IMR-90 (cell line): ENCODE measurements around the gene JMY.

Source experiments
- BHLHE40 ChIP-seq: fragments of 150-350 bp; IDR thresholded peaks from 2 replicates; pipeline ENCODE4 v1.6.1; 2016; ENCODE audit warnings: mild to moderate bottlenecking, low read depth, low read length
- CEBPB ChIP-seq: IDR thresholded peaks from 2 replicates; pipeline ENCODE4 v1.6.1; 2012; ENCODE audit warnings: low read depth, low read length, improper control_type of control experiment
- CTCF ChIP-seq: conservative IDR thresholded peaks from 2 replicates; pipeline ENCODE4 v1.5.1; 2012; ENCODE audit warnings: mild to moderate bottlenecking, low read depth, low read length, improper control_type of control experiment
- FOS ChIP-seq: fragments of 150-350 bp; IDR thresholded peaks from 2 replicates; pipeline ENCODE4 v1.6.1; 2016; ENCODE audit warnings: low read depth, low read length
- MAFK ChIP-seq: IDR thresholded peaks from 2 replicates; pipeline ENCODE4 v1.6.1; 2012; ENCODE audit warnings: low read depth, low read length, improper control_type of control experiment
- MXI1 ChIP-seq: IDR thresholded peaks from 2 replicates; pipeline ENCODE4 v1.6.1; 2012; ENCODE audit warnings: low read depth, mild to moderate bottlenecking, low read length, moderate library complexity, borderline replicate concordance
- NFE2L2 ChIP-seq: fragments of 150-350 bp; IDR thresholded peaks from 2 replicates; pipeline ENCODE4 v1.6.1; 2016; ENCODE audit warnings: low read depth, mild to moderate bottlenecking, low read length
- POLR2A ChIP-seq: IDR thresholded peaks from 2 replicates; pipeline ENCODE4 v1.6.1; 2012; ENCODE audit warnings: mild to moderate bottlenecking, low read depth, low read length
- RAD21 ChIP-seq: IDR thresholded peaks from 2 replicates; pipeline ENCODE4 v1.6.1; 2012; ENCODE audit warnings: low read length, improper control_type of control experiment
- RCOR1 ChIP-seq: IDR thresholded peaks from 2 replicates; pipeline ENCODE4 v1.6.1; 2012; ENCODE audit warnings: mild to moderate bottlenecking, low read length, improper control_type of control experiment; ENCODE audit not compliant: insufficient replicate concordance
- RFX5 ChIP-seq: IDR thresholded peaks from 2 replicates; pipeline ENCODE4 v1.8.0; 2012; ENCODE audit warnings: low read depth, mild to moderate bottlenecking, low read length, moderate library complexity
- SMC3 ChIP-seq: fragments of 150-350 bp; IDR thresholded peaks from 2 replicates; pipeline ENCODE4 v1.6.1; 2016; ENCODE audit warnings: low read depth, mild to moderate bottlenecking, antibody characterized with exemption, low read length, moderate library complexity
- USF2 ChIP-seq: fragments of 150-350 bp; IDR thresholded peaks from 2 replicates; pipeline ENCODE4 v1.6.1; 2017; ENCODE audit warnings: mild to moderate bottlenecking, antibody characterized with exemption, low read length, low read depth
- TF ChIP-seq, protein P1 (sequence below): fragments of 150-350 bp; IDR thresholded peaks from 2 replicates; pipeline ENCODE4 v1.6.1; 2016; ENCODE audit warnings: low read depth, mild to moderate bottlenecking, low read length, moderate library complexity, borderline replicate concordance

GRCh38 chr5:79305706-79306105 lies 69.8 kb downstream of the JMY start:
- TF ChIP-seq SMC3 (no peak), POLR2A (no peak), BHLHE40 (no peak), CTCF (no peak), MAFK (no peak), USF2 (no peak), MXI1 (no peak), RAD21 (no peak), CEBPB (no peak), RCOR1 (no peak), NFE2L2 (no peak), RFX5 (no peak), FOS (no peak)
- TF ChIP-seq, protein P1, sequence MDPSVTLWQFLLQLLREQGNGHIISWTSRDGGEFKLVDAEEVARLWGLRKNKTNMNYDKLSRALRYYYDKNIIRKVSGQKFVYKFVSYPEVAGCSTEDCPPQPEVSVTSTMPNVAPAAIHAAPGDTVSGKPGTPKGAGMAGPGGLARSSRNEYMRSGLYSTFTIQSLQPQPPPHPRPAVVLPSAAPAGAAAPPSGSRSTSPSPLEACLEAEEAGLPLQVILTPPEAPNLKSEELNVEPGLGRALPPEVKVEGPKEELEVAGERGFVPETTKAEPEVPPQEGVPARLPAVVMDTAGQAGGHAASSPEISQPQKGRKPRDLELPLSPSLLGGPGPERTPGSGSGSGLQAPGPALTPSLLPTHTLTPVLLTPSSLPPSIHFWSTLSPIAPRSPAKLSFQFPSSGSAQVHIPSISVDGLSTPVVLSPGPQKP: no peak
